H1 (cell line): ENCODE measurements around the gene UBN1.

Source experiments
- POLR2A ChIP-seq, 2 experiments: IDR thresholded peaks; 1 replicate in 1 of 2; 2 replicates in 1 of 2; pipeline ENCODE4 v1.6.1; 2011; ENCODE audit warnings: low read depth in 2 of 2, low read length in 2 of 2, mild to moderate bottlenecking in 2 of 2; ENCODE audit errors: control extremely low read depth in 1 of 2
- RAD21 ChIP-seq, 2 experiments: IDR thresholded peaks in 1 of 2; conservative IDR thresholded peaks in 1 of 2; 2 replicates each; pipeline ENCODE4 v1.6.1; 2011; ENCODE audit warnings: low read depth in 2 of 2, low read length in 2 of 2, improper control_type of control experiment in 1 of 2, inconsistent platforms in 1 of 2, mild to moderate bottlenecking in 1 of 2, moderate library complexity in 1 of 2
- SP1 ChIP-seq: IDR thresholded peaks from 2 replicates; pipeline ENCODE4 v1.6.1; 2011; ENCODE audit warnings: low read depth, low read length
- YY1 ChIP-seq: IDR thresholded peaks from 2 replicates; pipeline ENCODE4 v1.6.1; 2011; ENCODE audit warnings: low read depth, mild to moderate bottlenecking, low read length

- TF ChIP-seq RAD21 (IDR thresholded peaks at IDR 0.05 in 1 of 2, conservative IDR thresholded peaks at IDR 0.05 in 1 of 2; ENCODE audit: low read depth in 2 of 2, low read length in 2 of 2) (no peak), YY1 (no peak), POLR2A (IDR thresholded peaks at IDR 0.05; ENCODE audit: control extremely low read depth in 1 of 2, low read depth in 2 of 2, low read length in 2 of 2) (no peak), SP1 (no peak)
Measured at GRCh38 chr16:4891097-4891885, 44.0 kb downstream of the UBN1 start.
